HG03159 (cell line): ENCODE data around the gene MYO18A.

Experiments
- ATAC-seq: cut with Tn5 transposase; IDR thresholded peaks from one replicate; pipeline ENCODE4 v1.9.1; 2021; ENCODE audit warnings: mild to moderate bottlenecking, moderate library complexity; ENCODE audit not compliant: unreplicated experiment

MYO18A gene

DNA sequence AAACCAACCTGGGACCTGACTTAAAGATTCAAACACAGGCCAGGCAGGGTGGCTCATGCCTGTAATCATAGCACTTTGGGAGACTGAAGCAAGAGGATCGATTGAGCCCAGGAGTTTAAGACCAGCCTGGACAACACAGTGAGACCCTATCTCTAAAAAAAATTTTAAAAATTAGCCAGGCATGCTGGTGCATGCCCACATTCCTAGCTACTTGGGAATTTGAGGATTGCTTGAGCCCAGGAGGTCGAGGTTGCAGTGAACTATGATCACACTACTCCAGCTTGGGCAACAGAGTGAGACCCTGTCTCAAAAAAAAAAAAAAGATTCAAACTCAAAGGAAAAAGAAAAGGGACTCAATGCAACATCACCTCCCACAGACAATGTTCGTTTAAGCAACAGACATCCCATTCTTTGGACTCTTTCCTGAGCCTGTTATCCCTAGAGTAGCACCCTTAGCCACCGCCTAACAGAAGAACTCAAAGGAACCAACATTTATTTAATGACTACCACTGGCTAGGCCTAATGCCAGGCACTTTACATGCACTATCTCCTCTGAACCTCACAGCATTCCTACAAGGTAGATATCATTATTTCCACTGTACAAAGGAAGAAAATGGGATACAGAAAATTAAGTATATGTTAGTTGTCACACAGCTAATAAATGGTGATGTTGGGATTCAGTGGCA lies 12.7 kb downstream of the MYO18A start:
- ATAC-seq, result no peak

DNA sequence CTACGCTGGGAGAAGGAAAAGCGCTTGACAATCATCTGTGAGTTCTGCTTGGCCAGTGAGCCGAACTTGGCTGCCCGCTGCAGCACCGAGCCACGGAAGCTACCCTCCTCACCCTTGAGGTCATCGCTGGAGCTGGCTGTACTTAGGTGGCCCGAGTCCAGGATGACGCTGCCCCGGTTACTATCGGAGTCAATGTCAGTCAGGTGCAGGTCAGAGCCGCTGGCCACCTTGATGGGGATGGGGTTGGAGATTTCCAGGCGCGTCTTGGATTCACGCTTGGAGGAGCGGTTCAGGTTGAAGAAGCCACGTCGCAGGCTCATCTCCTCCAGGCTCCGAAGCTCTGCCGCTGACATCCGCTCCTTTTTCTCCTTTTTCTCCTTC lies 13.7 kb downstream of the MYO18A start:
- no peak for ATAC-seq

GRCh38 chr17:29165800-29166506 lies 14.2 kb downstream of the MYO18A start:
- no peak for ATAC-seq

DNA sequence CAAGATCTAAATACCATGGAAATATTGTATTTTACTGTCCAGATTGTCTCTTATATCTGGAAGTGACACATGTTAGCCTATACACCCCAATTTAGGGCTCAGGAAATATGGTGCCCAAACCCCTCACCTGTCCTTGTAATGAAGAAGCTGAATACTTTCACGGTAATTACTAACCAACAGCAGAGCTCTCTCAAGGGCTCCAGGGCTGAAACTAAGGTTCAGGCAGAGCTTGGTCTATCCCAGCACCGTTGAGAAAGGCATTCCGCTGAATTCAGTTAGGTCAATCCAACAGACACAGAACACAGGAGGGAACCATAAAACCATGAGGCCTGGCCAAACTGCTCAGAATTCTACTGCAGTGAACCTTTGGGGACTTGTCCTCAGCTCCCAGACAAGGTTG lies 14.9 kb downstream of the MYO18A start:
- no peak for ATAC-seq

- no peak for ATAC-seq
Observed at GRCh38 chr17:29163563-29163962, 16.6 kb downstream of the MYO18A start.

GRCh38 chr17:29162909-29163341 lies 17.3 kb downstream of the MYO18A start:
- ATAC-seq, result no peak

GRCh38 chr17:29162082-29162908 lies 17.9 kb downstream of the MYO18A start:
- ATAC-seq, result no peak

DNA sequence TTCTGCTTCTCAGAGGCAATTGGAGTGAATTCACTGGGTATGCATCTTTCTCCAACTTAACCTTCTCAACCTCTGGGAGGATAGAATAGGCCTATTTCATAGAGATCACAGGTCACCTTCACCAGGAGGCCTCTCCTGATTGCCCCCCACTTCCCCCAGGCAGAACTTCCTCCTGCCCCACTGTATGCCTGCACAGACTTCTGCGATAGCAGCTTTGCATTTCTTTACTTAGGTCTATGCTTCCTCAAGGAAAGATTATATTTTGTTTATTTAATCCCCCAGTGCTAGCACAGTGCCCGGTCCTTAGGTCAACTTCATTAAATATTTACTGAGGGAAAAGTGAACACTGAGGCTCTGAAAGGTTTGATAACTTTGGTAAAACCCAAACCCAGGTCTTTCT lies 19.9 kb downstream of the MYO18A start:
- ATAC-seq, result no peak

DNA sequence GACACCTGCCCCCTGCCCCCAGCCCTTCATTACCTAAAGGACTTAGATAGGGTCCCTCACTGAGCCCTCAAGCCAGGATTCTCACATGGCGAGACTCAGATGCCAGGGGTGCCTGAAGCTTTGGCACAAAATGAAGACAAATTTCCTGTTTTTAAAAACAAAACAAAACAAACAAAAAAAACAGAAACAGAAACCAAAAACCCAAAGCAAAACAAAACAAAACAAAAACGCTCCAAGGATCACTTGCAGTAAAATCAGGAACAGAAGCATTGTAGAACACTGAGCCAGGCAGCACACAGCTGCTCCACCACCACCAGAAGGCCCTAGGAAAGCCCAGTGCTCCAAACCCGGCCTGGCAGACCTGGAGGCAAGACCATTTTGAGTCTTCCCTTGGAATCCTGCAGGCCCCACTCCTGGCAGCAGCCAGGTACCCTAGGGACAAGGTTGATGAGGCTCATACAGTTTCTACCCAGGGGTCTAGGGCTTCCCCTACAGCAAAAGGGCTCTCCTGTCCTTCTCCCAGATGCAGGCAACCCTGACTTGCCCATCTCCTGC lies 20.8 kb downstream of the MYO18A start:
- no peak for ATAC-seq

GRCh38 chr17:29158488-29159275 lies 21.5 kb downstream of the MYO18A start:
- no peak for ATAC-seq

GRCh38 chr17:29158096-29158487 lies 22.1 kb downstream of the MYO18A start:
- no peak for ATAC-seq

- no peak for ATAC-seq
Observed at GRCh38 chr17:29157310-29157709, 22.9 kb downstream of the MYO18A start.

GRCh38 chr17:29156781-29157180 lies 23.4 kb downstream of the MYO18A start:
- ATAC-seq, result no peak

DNA sequence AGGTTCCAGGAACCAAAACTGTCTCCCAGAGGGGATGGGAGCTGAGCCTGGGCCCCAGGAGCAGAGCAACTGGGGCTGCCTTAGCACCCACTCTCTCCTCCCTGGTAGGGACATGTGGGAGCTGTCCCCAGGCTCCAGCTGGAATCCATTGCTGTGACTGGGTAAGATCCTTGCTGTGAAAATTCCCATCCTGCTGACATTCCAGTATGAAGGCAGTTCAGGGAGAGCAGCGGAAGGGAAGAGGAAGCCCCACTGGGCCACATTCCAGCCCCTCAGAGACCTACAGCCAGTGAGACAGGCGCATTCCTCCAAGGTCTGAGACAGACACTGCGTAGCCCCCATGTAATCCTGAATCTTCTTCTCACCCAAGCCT lies 24.2 kb downstream of the MYO18A start:
- no peak for ATAC-seq

DNA sequence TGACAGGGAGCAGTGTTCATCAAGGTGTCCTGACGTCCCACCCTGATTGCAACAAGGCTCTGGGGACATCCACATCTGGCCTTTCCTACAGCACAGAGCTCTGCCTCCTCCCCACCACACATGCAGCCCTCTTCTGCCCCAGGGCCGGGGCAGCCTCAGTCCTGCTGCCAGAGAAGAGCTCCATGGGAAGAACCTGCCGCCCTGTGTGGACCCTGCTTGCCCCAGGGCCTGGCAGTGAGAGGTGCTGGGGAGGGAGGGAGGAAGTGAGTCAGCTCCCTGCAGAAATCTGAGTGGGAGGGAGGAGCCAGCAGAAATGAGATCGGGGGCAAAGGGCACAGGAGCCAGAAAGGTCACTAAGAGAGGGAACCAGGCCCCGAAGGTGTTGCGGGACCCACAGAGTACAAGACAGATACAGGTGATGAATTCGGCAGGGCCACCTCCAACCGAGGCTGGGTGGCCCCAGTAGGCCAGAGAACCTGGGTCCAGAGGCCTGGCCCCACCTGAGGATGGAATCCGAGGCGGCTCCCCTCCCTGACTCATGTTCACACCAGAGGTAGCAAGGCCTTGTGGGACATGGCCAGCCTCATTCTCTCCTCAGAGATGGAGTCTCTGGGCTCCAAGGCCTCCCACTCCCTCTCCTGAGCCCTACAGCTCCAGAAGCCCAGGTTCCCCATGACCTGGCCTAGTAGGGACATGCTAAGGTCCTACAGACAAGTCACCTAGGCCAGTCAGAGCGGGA lies 24.8 kb downstream of the MYO18A start:
- no peak for ATAC-seq

GRCh38 chr17:29154516-29155226 lies 25.5 kb downstream of the MYO18A start:
- ATAC-seq, result no peak

DNA sequence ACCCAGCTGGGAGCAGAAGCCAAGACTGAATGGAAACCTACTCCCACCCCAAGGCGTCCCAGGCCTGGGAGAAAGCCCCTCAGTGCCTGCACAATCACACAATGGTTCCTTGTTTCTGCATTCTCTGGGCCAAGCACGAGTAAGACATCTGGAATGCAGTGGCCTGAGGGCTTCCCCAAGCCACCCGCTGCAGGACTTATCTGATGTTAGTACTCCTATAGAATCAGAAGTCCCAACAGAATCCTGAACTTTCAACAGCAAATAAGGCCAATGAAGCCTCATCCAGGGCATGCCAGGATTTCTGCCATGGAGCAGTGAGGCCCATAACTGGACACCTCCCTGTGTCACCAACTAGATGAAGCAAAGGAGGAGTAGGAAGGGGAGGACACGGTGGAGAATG lies 28.6 kb downstream of the MYO18A start:
- no peak for ATAC-seq

DNA sequence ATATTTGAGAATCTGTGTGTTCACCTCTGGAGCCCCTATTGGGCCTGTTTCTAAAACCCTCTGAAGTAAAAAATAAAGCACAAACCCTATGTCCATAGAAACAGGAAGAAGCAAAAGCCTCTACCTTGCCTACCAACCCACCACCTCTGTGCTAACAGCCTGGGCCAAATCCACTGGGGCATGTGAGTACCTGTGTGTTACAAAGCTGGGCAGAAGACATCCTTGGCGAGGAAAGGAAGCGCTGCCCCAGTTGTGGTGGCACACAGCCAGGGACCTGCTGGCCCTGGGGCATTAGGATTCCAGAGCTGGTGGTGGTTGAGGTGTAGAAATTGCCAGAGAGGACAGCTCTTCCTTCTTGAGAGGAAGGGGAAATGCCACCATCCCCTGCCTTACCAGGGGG lies 30.0 kb downstream of the MYO18A start:
- ATAC-seq, result no peak

DNA sequence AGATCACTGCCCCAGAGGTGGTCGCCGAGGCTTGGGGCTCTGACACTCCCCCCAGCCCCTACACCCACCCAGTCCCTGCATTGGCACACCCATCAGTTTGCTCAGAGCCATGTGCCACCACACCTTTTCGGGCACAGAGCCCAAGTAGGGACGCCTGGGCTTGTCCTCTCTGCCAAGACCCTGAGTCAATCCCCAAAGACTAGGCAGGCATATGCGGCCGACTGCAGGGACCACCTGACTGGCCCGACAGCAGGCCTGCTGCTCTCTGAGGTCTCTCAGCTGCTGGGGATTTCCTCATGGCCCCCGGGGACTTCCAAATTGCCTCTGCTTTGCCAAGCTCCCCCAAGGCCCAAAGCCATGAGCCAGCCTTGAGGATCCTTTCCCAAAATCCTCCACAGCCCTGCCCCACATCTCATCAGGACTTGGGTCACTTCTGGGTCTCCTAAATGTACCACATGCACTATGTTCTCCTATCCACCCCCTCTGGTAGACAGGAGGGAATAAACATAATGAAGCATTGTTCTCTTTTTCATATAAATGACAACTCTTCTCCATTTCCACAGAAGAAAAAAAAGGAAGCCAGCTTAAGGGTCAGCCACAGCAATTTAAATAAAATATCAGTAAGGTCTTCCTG lies 30.6 kb downstream of the MYO18A start:
- ATAC-seq, result no peak
